NT2/D1 (cell line): ENCODE data around the gene TSEN2.

Experiments used
- SUZ12 ChIP-seq: IDR thresholded peaks from 2 replicates; pipeline ENCODE4 v1.6.1; 2011; ENCODE audit not compliant: insufficient read length, insufficient read depth; ENCODE audit errors: extremely low read depth
- YY1 ChIP-seq: IDR thresholded peaks from 2 replicates; pipeline ENCODE4 v1.6.1; 2011; ENCODE audit not compliant: insufficient read length, insufficient read depth
- ZNF274 ChIP-seq: IDR thresholded peaks from 2 replicates; pipeline ENCODE4 v1.6.1; 2011; ENCODE audit warnings: mild to moderate bottlenecking, low read depth, low read length

DNA sequence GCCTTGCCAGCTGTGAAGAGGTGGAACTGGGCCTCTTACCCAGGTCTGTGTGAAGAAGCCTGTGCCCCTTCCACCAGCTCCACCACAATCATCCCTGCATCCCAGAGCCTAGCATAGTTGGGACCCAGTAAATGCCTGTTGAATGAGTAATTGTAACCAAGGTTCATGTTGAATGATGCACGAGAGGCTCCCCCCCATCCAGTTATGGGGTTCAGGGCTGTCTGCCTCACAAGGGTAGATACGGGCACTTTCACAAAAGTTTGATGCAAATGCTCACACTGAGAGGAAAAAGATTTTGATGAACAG, 29.5 kb upstream of the TSEN2 start:
- TF ChIP-seq YY1, result no peak
- no peak for TF ChIP-seq ZNF274
- TF ChIP-seq SUZ12, result no peak
